Mesendoderm (in vitro differentiated cells): ENCODE measurements around the gene MAGI2.

ENCODE experiments used
- DNase-seq: peaks from one replicate; pipeline ENCODE4 v3.0.0; 2013
- H2AK5ac ChIP-seq: 2 replicates; pipeline ENCODE4 v1.6.1; 2013; ENCODE audit warnings: low read length, inconsistent platforms
- H2BK120ac ChIP-seq: 2 replicates; pipeline ENCODE4 v1.6.1; 2013; ENCODE audit warnings: low read depth, mild to moderate bottlenecking, low read length, moderate library complexity, mixed read lengths
- H2BK15ac ChIP-seq: replicated peaks from 2 replicates; pipeline ENCODE4 v1.6.1; 2013; ENCODE audit warnings: low read depth, mild to moderate bottlenecking, moderate library complexity
- H2BK5ac ChIP-seq: 2 replicates; pipeline ENCODE4 v1.6.1; 2013; ENCODE audit warnings: low read length, inconsistent platforms
- H3K18ac ChIP-seq: 2 replicates; pipeline ENCODE4 v1.6.1; 2013; ENCODE audit warnings: mild to moderate bottlenecking, low read length, mixed read lengths
- H3K23ac ChIP-seq: one replicate; pipeline ENCODE4 v1.6.1; 2013; ENCODE audit warnings: low read length
- H3K27ac ChIP-seq: 2 replicates; pipeline ENCODE4 v1.5.1; 2013; ENCODE audit warnings: low read depth, mild to moderate bottlenecking, inconsistent platforms, low read length, moderate library complexity
- H3K27me3 ChIP-seq: 2 replicates; pipeline ENCODE4 v1.6.1; 2013; ENCODE audit warnings: low read length, control low read depth, mild to moderate bottlenecking, inconsistent platforms; ENCODE audit not compliant: insufficient read depth, poor library complexity
- H3K36me3 ChIP-seq: 2 replicates; pipeline ENCODE4 v1.6.1; 2013; ENCODE audit warnings: low read length, inconsistent platforms; ENCODE audit not compliant: control insufficient read depth, insufficient read depth
- H3K4ac ChIP-seq: one replicate; pipeline ENCODE4 v1.6.1; 2013; ENCODE audit warnings: low read depth, mild to moderate bottlenecking, low read length, moderate library complexity
- H3K4me1 ChIP-seq: 2 replicates; pipeline ENCODE4 v1.6.1; 2013; ENCODE audit warnings: low read depth, low read length, inconsistent platforms; ENCODE audit not compliant: control insufficient read depth
- H3K4me2 ChIP-seq: 2 replicates; pipeline ENCODE4 v1.6.1; 2013; ENCODE audit warnings: low read length
- H3K4me3 ChIP-seq: 2 replicates; pipeline ENCODE4 v1.5.1; 2013; ENCODE audit warnings: mild to moderate bottlenecking, low read length
- H3K56ac ChIP-seq: one replicate; pipeline ENCODE4 v1.6.1; 2013; ENCODE audit warnings: low read length
- H3K79me1 ChIP-seq: 2 replicates; pipeline ENCODE4 v1.6.1; 2013; ENCODE audit warnings: low read length, inconsistent platforms
- H3K79me2 ChIP-seq: 2 replicates; pipeline ENCODE4 v1.6.1; 2013; ENCODE audit warnings: mild to moderate bottlenecking, low read length; ENCODE audit not compliant: control insufficient read depth, insufficient read depth
- H3K9ac ChIP-seq: 2 replicates; pipeline ENCODE4 v1.6.1; 2013; ENCODE audit warnings: low read length, inconsistent platforms
- H4K5ac ChIP-seq: one replicate; pipeline ENCODE4 v1.6.1; 2013; ENCODE audit warnings: low read length
- H4K8ac ChIP-seq: one replicate; pipeline ENCODE4 v1.6.1; 2013; ENCODE audit warnings: low read depth, mild to moderate bottlenecking, control low read depth, low read length, moderate library complexity
- WGBS: extraction: QIAGEN DNeasy Blood & Tissue Kit; methylation state at CpG from one replicate; pipeline ENCODE4 v1.1.7; 2013; ENCODE audit warnings: low lambda C conversion rate, missing lambda C conversion rate; ENCODE audit not compliant: insufficient coverage; ENCODE audit errors: extremely low coverage; 5-methylcytosine and 5-hydroxymethylcytosine counted together

MAGI2 gene

DNA sequence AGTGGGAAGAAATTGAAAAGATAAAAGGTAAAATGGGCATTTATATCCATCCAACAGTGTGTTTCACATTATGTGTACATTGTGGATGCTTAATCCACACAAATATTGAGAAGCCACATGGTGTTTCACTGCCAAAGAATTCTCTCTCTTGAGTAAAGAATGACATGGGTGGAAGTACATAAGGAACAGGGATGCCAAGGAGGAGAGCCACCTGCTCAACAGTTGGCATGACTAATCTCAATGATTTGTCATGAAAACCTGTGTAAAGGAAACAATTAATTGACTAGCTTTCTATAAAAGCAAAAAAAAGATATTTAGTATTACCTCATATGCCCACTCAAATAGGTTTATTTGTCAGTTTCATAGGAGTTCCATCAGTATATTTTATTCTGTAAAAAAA is 43.1 kb downstream of the MAGI2 start:
- H3K9ac ChIP-seq = no peak overlapping the region
- no peaks in the 10 kb centered on the region for H3K4me1 ChIP-seq
- H2AK5ac ChIP-seq = no peak overlapping the region
- H3K23ac ChIP-seq = no peak overlapping the region
- no peak overlapping the region for H2BK120ac ChIP-seq
- no peak overlapping the region for H3K18ac ChIP-seq
- H3K27me3 ChIP-seq = no peaks in the 10 kb centered on the region
- H3K79me1 ChIP-seq = no peaks in the 10 kb centered on the region
- H4K8ac ChIP-seq = no peak overlapping the region
- no peak for DNase-seq
- no peak overlapping the region for H4K5ac ChIP-seq
- H3K4me3 ChIP-seq = no peak overlapping the region
- no peak overlapping the region for H3K56ac ChIP-seq
- H3K4ac ChIP-seq = no peak overlapping the region
- H2BK15ac ChIP-seq = no peak overlapping the region
- H3K27ac ChIP-seq = no peak overlapping the region
- no peaks in the 10 kb centered on the region for H3K36me3 ChIP-seq
- H3K4me2 ChIP-seq = no peak overlapping the region
- H2BK5ac ChIP-seq = no peak overlapping the region
- no peaks in the 10 kb centered on the region for H3K79me2 ChIP-seq

DNA sequence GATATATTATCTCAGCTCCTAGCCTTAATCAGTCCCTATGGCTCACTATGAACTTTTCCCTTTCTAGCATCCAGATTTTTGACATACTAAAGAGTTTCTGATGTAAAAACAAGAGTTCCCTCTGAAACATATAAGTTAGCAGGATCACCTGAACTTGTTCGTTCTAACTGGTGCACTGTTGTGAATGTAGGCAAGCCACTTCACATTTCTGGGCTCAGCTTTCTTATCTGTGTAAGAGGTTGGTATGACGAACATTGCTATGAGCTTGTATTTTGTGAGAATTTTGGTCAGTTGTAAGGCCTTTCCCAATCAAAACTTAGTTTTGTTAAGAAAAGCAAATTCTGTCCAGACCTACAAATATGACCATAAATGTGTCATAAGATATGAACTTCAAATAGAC is 46.1 kb downstream of the MAGI2 start:
- Histone ChIP-seq H3K27ac (no peak overlapping the region), H4K5ac (no peak overlapping the region), H3K4ac (no peak overlapping the region), H3K4me1 (no peaks in the 10 kb centered on the region), H3K9ac (no peak overlapping the region), H2AK5ac (no peak overlapping the region), H4K8ac (no peak overlapping the region), H3K56ac (no peak overlapping the region), H3K79me2 (no peaks in the 10 kb centered on the region), H3K36me3 (no peaks in the 10 kb centered on the region), H3K4me3 (no peak overlapping the region), H2BK5ac (no peak overlapping the region), H3K27me3 (no peaks in the 10 kb centered on the region), H2BK120ac (no peak overlapping the region), H3K23ac (no peak overlapping the region), H3K18ac (no peak overlapping the region), H3K4me2 (no peak overlapping the region), H2BK15ac (no peak overlapping the region), H3K79me1 (no peaks in the 10 kb centered on the region)
- DNase-seq = no peak
- WGBS = no CpG with 5 or more reads among the region's 2 CpGs

DNA sequence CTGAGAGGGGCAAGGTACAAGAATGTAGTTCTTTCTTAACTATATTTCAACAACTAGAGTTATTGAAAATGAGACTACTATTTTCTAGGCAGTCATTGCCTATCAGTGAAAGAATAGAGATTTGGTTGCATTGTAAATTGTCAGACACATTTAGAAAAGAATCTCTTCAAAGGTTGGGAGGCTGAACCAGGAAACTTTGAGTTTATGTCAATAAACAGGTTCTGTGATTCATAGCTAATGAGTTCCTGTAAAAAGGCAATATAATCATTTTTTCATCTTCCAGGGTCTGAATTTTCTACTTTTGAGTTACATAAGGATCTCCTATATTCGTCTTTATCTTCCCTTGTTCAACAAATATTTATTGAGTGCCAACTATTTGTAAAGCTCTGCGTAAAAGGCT is 47.1 kb downstream of the MAGI2 start:
- Histone ChIP-seq H3K4me3 (no peak overlapping the region), H3K79me2 (no peaks in the 10 kb centered on the region), H3K23ac (no peak overlapping the region), H2BK120ac (no peak overlapping the region), H3K36me3 (no peaks in the 10 kb centered on the region), H3K4me1 (no peaks in the 10 kb centered on the region), H3K4me2 (no peak overlapping the region), H2BK15ac (no peak overlapping the region), H3K18ac (no peak overlapping the region), H3K56ac (no peak overlapping the region), H4K5ac (no peak overlapping the region), H3K9ac (no peak overlapping the region), H3K79me1 (no peaks in the 10 kb centered on the region), H4K8ac (no peak overlapping the region), H3K27ac (no peak overlapping the region), H2AK5ac (no peak overlapping the region), H2BK5ac (no peak overlapping the region), H3K4ac (no peak overlapping the region), H3K27me3 (no peaks in the 10 kb centered on the region)
- no CpG with 5 or more reads among the region's 2 CpGs for WGBS
- DNase-seq = no peak

DNA sequence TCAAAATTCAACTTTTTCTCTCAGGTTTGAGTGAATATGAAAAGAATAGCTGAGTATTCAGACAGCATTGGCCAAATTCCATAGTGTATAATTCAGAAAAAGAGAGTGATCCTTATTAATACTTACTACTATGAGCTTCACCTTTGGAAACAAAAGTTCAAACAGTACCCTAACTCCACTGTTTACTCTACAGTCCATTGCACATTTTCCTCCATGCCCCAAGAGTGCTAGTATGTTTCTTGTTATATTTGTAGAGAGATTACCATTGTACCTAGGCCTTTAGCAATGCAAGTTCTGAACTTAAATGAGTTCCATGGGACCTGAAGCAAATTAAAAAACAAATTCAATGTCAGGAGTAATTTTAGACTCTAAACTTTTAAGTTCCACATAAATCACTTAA is 48.1 kb downstream of the MAGI2 start:
- Histone ChIP-seq H3K23ac (no peak overlapping the region), H3K9ac (no peak overlapping the region), H2BK5ac (no peak overlapping the region), H3K4me2 (no peak overlapping the region), H3K27ac (no peak overlapping the region), H3K4me1 (no peaks in the 10 kb centered on the region), H2BK15ac (no peak overlapping the region), H2BK120ac (no peak overlapping the region), H3K79me2 (no peaks in the 10 kb centered on the region), H4K5ac (no peak overlapping the region), H3K4ac (no peak overlapping the region), H3K36me3 (no peaks in the 10 kb centered on the region), H3K27me3 (no peaks in the 10 kb centered on the region), H4K8ac (no peak overlapping the region), H3K4me3 (no peak overlapping the region), H2AK5ac (no peak overlapping the region), H3K18ac (no peak overlapping the region), H3K56ac (no peak overlapping the region), H3K79me1 (no peaks in the 10 kb centered on the region)
- DNase-seq = no peak

DNA sequence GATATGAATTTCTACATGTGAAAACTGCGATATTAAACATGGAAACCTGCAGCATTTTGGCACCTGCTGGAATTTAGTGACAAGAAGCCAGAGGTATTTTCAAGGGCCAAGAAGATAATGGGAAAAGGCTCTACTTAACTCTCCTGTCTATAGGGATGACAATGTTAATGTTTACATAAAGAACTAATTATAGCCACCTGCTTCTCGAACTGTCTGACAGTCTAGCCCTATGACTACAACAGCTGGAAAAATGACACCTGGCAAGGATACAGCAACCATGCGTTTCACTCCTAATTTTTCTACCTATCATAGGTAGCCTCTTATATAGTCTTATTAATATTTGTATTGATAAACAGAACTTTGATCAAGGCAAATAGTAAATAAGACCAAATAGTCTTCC is 49.6 kb downstream of the MAGI2 start:
- no peak overlapping the region for H3K27ac ChIP-seq
- no peak overlapping the region for H3K4me2 ChIP-seq
- no peaks in the 10 kb centered on the region for H3K27me3 ChIP-seq
- H3K79me1 ChIP-seq = no peaks in the 10 kb centered on the region
- H3K79me2 ChIP-seq = no peaks in the 10 kb centered on the region
- H4K8ac ChIP-seq = no peak overlapping the region
- H2AK5ac ChIP-seq = no peak overlapping the region
- H3K56ac ChIP-seq = no peak overlapping the region
- no peak overlapping the region for H3K4me3 ChIP-seq
- H3K18ac ChIP-seq = no peak overlapping the region
- no peak overlapping the region for H3K23ac ChIP-seq
- WGBS = no CpG with 5 or more reads among the region's 3 CpGs
- H3K4me1 ChIP-seq = no peaks in the 10 kb centered on the region
- no peak overlapping the region for H3K4ac ChIP-seq
- H3K9ac ChIP-seq = no peak overlapping the region
- DNase-seq = no peak
- no peak overlapping the region for H2BK5ac ChIP-seq
- no peak overlapping the region for H2BK120ac ChIP-seq
- H4K5ac ChIP-seq = no peak overlapping the region
- no peaks in the 10 kb centered on the region for H3K36me3 ChIP-seq
- no peak overlapping the region for H2BK15ac ChIP-seq

DNA sequence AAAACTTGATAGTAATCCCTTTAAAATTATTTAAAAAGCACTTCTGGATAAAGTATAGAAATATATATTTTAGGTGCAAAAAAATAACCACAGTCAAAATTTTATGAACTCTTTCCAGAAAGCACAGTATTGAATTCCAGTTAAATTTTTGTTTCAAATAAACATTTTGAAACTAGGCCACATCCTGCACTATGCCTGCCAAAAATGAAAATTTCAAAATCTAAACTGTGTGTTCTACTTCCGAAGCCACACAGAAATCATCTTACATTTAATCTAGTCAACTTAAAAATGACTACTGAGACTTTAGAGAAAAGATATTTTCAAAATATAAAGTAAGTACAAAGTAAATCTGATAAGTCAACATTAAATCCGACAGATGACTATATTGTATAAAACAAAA is 50.0 kb downstream of the MAGI2 start:
- no peak overlapping the region for H4K8ac ChIP-seq
- H3K9ac ChIP-seq = no peak overlapping the region
- no peak overlapping the region for H3K56ac ChIP-seq
- H2BK5ac ChIP-seq = no peak overlapping the region
- H3K23ac ChIP-seq = no peak overlapping the region
- H2BK120ac ChIP-seq = no peak overlapping the region
- H3K4me2 ChIP-seq = no peak overlapping the region
- H3K79me1 ChIP-seq = no peaks in the 10 kb centered on the region
- no peak overlapping the region for H3K27ac ChIP-seq
- no peak for DNase-seq
- H2BK15ac ChIP-seq = no peak overlapping the region
- no peak overlapping the region for H2AK5ac ChIP-seq
- no peaks in the 10 kb centered on the region for H3K4me1 ChIP-seq
- no peaks in the 10 kb centered on the region for H3K79me2 ChIP-seq
- no peak overlapping the region for H3K18ac ChIP-seq
- no peaks in the 10 kb centered on the region for H3K36me3 ChIP-seq
- no peak overlapping the region for H4K5ac ChIP-seq
- no CpG with 5 or more reads among the region's 2 CpGs for WGBS
- no peak overlapping the region for H3K4me3 ChIP-seq
- no peaks in the 10 kb centered on the region for H3K27me3 ChIP-seq
- H3K4ac ChIP-seq = no peak overlapping the region
